ENCODE data around the gene KCTD18. TPM values are rescaled to one million over a fixed set of nuclear protein-coding genes. Genes with fewer than 3 reads are reported as not detected.

Gene KCTD18
- total RNA-seq, 1 experiment from 2014 or later: 13.0 TPM

DNA sequence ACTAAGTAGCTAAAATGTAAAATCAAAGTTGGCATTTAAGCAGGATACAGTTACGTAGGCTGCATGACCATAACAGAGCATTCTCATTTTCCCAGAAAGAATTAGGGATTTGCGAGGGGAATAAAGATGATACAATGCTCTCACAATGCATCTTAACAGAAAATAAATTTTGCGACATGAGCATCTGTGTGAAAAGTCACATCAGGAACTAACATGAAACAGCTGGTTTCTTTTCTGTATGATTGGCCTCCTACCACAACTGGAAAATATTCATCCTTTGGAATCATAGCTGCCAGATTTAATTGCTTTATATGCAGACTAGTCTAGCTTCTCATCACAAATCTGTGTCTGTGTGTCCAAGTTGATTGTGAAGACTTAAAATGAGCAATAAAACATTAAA is 66.0 kb downstream of the KCTD18 start:
- ChIA-PET POLR2A (ENCODE audit: unreplicated experiment) (no interaction called here), CTCF (no interaction called here)
- Histone ChIP-seq H3F3A (ENCODE audit: low read length, unreplicated experiment) (no peaks in the 10 kb centered on the region), H3K27ac (ENCODE audit: low read length) (no peak overlapping the region), H3K4me1 (ENCODE audit: insufficient read depth, low read length) (no peaks in the 10 kb centered on the region), H4K20me1 (ENCODE audit: low read length) (no peaks in the 10 kb centered on the region), H3K9ac (ENCODE audit: low read length) (no peak overlapping the region), H3K27me3 (ENCODE audit: low read length) (no peaks in the 10 kb centered on the region), H3K4me2 (ENCODE audit: low read length) (no peak overlapping the region), H3K9me2 (replicated peaks; ENCODE audit: low read length) (no peaks in the 10 kb centered on the region), H2AFZ (ENCODE audit: low read length) (no peak overlapping the region), H3K36me3 (ENCODE audit: low read depth, low read length) (peaks cover 63% of the 10 kb centered on the region), H3K9me3 (ENCODE audit: low read length) (no peaks in the 10 kb centered on the region), H3K79me2 (ENCODE audit: low read length) (no peaks in the 10 kb centered on the region), H3K4me3 (ENCODE audit: low read length) (no peak overlapping the region)
- no TSS peak for BruUV-seq (replicated peaks)
- intact Hi-C loops (cut with micrococcal nuclease): no loop called here
- no peak for ATAC-seq
- TF ChIP-seq EZH2phosphoT487 (IDR thresholded peaks at IDR 0.05; ENCODE audit: borderline replicate concordance, low read length) (no peak), EZH2 (IDR thresholded peaks at IDR 0.05; ENCODE audit: low read length, unreplicated experiment) (no peak)
- TF ChIP-seq, protein P1, sequence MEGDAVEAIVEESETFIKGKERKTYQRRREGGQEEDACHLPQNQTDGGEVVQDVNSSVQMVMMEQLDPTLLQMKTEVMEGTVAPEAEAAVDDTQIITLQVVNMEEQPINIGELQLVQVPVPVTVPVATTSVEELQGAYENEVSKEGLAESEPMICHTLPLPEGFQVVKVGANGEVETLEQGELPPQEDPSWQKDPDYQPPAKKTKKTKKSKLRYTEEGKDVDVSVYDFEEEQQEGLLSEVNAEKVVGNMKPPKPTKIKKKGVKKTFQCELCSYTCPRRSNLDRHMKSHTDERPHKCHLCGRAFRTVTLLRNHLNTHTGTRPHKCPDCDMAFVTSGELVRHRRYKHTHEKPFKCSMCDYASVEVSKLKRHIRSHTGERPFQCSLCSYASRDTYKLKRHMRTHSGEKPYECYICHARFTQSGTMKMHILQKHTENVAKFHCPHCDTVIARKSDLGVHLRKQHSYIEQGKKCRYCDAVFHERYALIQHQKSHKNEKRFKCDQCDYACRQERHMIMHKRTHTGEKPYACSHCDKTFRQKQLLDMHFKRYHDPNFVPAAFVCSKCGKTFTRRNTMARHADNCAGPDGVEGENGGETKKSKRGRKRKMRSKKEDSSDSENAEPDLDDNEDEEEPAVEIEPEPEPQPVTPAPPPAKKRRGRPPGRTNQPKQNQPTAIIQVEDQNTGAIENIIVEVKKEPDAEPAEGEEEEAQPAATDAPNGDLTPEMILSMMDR (conservative IDR thresholded peaks at IDR 0.05; ENCODE audit: low read depth, low read length): no peak
- DNase-seq: no peak

DNA sequence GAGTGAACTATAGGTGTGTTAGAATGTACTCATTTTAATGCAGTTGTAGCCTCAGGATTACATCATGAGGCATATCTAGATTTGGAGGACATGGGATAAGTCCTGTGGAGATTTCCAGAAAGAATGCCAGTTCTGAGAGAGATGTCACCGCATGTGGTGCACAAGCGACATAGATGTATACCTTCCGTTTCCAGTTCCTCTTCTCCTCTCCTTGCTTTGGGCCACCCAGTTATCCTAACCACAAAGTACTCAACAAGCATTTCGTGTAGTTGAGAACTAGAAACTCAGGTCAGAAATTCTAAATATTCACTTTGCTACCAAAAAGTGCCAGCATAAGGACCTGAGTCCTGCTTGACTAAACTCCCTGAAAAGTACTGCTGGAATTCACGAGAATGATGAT is 66.5 kb downstream of the KCTD18 start:
- Histone ChIP-seq H3K9me2 (replicated peaks; ENCODE audit: low read length) (no peaks in the 10 kb centered on the region), H3K4me2 (ENCODE audit: low read length) (no peak overlapping the region), H3K4me3 (ENCODE audit: low read length) (no peak overlapping the region), H3F3A (ENCODE audit: low read length, unreplicated experiment) (no peaks in the 10 kb centered on the region), H3K79me2 (ENCODE audit: low read length) (no peaks in the 10 kb centered on the region), H3K9me3 (ENCODE audit: low read length) (no peaks in the 10 kb centered on the region), H3K9ac (ENCODE audit: low read length) (no peak overlapping the region), H3K36me3 (ENCODE audit: low read depth, low read length) (peaks cover 68% of the 10 kb centered on the region), H3K4me1 (ENCODE audit: insufficient read depth, low read length) (no peaks in the 10 kb centered on the region), H3K27me3 (ENCODE audit: low read length) (no peaks in the 10 kb centered on the region), H2AFZ (ENCODE audit: low read length) (no peak overlapping the region), H4K20me1 (ENCODE audit: low read length) (no peaks in the 10 kb centered on the region), H3K27ac (ENCODE audit: low read length) (no peak overlapping the region)
- TF ChIP-seq, protein P1 (conservative IDR thresholded peaks at IDR 0.05; ENCODE audit: low read depth, low read length): no peak
- no peak for TF ChIP-seq EZH2phosphoT487 (IDR thresholded peaks at IDR 0.05; ENCODE audit: borderline replicate concordance, low read length)
- no peak for TF ChIP-seq EZH2 (IDR thresholded peaks at IDR 0.05; ENCODE audit: low read length, unreplicated experiment)
- ChIA-PET POLR2A (ENCODE audit: unreplicated experiment) (no interaction called here), CTCF (no interaction called here)
- DNase-seq (no peak), ATAC-seq (no peak)
- BruUV-seq (replicated peaks): no TSS peak
- intact Hi-C loops (cut with micrococcal nuclease): no loop called here

DNA sequence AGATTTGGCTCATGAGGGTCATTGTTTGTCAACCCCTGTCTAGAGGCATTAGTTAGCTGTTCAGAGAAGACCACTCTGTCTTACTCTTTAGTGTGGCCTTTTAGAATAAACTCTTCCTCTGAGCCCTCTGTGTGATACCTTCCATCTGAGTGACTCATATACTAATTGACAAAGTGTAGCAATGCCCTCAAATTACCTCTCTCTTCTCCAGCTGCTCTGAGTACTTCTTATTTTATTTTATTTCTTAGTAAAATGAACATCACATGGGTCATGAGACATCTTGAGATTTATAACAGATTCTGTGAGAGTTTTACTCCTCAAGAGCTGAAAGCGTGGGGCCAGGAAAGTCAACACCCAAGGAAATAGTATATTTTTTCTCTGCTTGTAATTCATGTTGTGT is 67.4 kb downstream of the KCTD18 start:
- Histone ChIP-seq H3K4me1 (ENCODE audit: insufficient read depth, low read length) (no peaks in the 10 kb centered on the region), H3K4me3 (ENCODE audit: low read length) (no peak overlapping the region), H3K27me3 (ENCODE audit: low read length) (no peaks in the 10 kb centered on the region), H3K27ac (ENCODE audit: low read length) (no peak overlapping the region), H2AFZ (ENCODE audit: low read length) (no peak overlapping the region), H3F3A (ENCODE audit: low read length, unreplicated experiment) (no peaks in the 10 kb centered on the region), H3K4me2 (ENCODE audit: low read length) (no peak overlapping the region), H3K9ac (ENCODE audit: low read length) (no peak overlapping the region), H3K9me2 (replicated peaks; ENCODE audit: low read length) (no peaks in the 10 kb centered on the region), H3K36me3 (ENCODE audit: low read depth, low read length) (peaks cover 77% of the 10 kb centered on the region), H3K9me3 (ENCODE audit: low read length) (no peaks in the 10 kb centered on the region), H3K79me2 (ENCODE audit: low read length) (no peaks in the 10 kb centered on the region), H4K20me1 (ENCODE audit: low read length) (no peaks in the 10 kb centered on the region)
- POLR2A ChIA-PET (ENCODE audit: unreplicated experiment): no interaction called here
- no TSS peak for BruUV-seq (replicated peaks)
- intact Hi-C loops (cut with micrococcal nuclease): no loop called here
- TF ChIP-seq, protein P1 (conservative IDR thresholded peaks at IDR 0.05; ENCODE audit: low read depth, low read length): no peak
- TF ChIP-seq EZH2phosphoT487 (IDR thresholded peaks at IDR 0.05; ENCODE audit: borderline replicate concordance, low read length) (no peak), EZH2 (IDR thresholded peaks at IDR 0.05; ENCODE audit: low read length, unreplicated experiment) (no peak)
- DNase-seq (no peak), ATAC-seq (0 out of 2 replicates have a peak, but pooled peaks have one; percentile 20)
- CTCF ChIA-PET: no interaction called here

Measured in PC-3 (cell line).